ENCODE data around the gene SRCAP.
"Not testable (repeated sequence)": the region's sequence is repeated elsewhere in the genome, so short reads cannot be mapped to it uniquely, and the experiment has no call there.

SRCAP gene

DNA sequence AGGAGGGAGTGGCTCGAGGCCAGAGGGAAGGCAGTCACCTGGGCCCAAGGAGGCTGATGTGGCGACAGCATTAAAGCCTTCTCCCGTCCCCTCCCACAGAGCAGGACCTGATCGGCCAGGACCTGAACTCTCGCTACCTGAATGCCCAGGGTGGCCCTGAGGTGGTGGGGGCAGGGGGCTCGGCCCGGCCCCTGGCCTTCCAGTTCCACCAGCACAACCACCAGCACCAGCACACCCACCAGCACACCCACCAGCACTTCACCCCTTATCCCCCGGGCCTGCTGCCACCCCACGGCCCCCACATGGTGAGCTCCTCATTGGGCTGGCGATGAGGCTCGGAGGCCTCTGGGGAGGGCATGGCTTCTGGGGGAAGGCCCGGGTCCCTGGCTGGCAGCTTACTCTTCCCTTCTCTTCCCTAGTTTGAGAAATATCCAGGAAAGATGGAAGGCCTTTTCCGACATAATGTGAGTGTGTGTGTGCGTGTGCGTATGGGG, 34.3 kb upstream of the SRCAP start:
- DNase-seq: no peak

DNA sequence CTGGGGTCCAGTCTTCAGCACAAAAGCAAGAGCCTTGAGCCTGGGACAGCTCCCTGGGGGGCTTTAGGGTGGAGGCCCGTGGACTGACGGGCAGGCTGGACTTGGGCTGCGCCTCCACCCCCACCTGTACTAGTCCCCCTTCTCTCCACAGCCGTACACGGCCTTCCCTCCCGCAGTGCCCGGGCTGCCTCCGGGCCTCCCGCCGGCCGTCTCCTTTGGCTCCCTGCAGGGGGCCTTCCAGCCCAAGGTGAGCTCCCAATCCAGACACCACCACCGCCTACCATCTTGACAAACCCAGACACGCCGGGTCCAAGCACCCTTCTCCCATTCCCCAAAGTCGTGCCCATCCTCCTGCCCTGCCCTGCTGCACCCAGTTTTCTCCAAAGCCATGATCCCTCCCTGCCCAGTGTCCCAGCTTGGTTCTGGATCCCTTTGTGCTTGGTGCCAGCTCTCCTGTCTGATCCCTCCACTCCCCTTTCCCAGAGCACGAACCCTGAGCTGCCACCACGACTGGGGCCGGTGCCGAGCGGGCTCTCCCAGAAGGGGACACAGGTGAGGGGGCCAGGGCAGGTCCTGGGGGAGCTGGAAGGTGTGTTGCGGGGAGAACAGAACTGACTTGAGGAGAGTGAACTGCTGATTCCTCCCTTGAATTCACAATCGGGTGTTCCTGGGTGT, 33.7 kb upstream of the SRCAP start:
- no peak for DNase-seq

DNA sequence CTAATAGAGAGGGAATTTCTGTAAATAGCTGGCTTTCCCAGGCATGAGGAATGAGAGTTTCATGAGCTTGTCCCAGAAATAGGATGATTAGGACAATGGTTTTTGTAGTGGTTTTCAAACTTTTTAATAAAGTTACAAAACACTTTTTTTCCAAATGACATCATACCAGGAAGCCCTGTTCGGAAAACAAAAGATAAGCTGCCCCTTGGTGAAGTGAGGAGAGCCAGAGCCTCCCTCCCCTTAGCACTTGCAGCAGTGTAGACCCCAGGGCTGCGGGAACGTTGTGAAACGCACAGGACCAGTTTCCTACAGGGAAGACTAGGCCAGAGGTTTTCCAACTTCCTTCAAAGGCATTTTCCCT, 33.2 kb upstream of the SRCAP start:
- DNase-seq: no peak

DNA sequence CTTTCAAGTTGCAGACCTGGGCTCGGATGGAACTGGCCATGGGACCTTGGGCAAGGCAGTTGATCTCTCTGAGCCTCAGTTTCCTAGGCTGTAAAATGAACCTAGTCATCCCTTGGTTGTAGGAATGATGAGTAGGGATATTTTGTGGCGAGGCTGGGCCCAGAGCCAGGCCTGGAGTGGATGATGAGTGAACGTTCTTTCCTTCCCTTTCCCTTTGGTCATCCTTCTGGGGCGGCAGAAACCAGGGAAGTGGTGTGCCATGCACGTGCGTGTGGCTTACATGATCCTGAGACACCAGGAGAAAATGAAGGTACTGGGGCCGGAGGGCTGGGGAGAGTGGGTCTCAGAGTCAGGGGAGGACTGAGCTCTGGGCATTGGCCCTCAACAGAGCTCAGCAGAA, 32.3 kb upstream of the SRCAP start:
- no peak for DNase-seq

DNA sequence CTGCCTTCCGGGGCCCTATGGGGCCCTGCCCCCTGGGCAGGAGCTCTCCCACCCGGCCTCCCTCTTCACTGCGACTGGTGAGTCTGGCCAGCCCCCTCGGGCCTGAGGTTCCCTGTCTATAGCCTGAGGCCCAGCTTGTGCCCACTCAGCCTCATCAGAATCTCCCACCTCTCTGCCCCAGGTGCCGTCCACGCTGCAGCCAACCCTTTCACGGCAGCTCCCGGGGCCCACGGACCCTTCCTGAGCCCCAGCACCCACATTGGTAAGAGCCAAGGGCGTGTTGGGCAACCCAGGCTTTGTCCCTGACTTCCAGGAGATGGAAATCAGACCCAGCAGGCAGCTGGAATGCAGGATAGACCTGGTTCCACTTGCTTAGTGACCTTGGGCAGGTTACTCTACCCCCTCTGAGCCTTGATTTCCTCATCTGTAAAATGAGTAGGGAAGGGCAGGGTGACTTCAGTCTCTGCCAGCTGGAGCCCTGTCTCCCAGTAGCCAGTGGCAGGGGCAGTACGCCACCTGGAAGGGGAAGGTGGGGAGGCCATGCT, 31.5 kb upstream of the SRCAP start:
- DNase-seq: no peak

DNA sequence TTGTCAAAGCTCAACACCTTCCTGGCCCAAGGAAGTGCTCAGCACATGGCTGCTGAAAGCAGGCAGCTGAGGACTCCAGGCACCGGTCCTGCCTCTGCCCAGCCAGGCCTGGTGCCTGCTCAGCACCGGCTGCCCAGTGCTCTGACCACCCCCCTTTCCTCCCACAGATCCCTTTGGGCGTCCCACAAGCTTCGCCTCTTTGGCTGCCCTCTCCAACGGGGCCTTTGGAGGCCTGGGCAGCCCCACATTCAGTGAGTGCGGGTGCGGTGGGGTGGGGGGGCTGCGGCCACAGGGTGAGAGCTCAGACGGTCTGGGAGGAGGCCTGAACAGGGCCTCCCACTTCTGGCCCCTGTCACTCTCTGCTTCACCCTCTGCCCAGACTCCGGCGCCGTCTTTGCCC, 30.6 kb upstream of the SRCAP start:
- no peak for DNase-seq

DNA sequence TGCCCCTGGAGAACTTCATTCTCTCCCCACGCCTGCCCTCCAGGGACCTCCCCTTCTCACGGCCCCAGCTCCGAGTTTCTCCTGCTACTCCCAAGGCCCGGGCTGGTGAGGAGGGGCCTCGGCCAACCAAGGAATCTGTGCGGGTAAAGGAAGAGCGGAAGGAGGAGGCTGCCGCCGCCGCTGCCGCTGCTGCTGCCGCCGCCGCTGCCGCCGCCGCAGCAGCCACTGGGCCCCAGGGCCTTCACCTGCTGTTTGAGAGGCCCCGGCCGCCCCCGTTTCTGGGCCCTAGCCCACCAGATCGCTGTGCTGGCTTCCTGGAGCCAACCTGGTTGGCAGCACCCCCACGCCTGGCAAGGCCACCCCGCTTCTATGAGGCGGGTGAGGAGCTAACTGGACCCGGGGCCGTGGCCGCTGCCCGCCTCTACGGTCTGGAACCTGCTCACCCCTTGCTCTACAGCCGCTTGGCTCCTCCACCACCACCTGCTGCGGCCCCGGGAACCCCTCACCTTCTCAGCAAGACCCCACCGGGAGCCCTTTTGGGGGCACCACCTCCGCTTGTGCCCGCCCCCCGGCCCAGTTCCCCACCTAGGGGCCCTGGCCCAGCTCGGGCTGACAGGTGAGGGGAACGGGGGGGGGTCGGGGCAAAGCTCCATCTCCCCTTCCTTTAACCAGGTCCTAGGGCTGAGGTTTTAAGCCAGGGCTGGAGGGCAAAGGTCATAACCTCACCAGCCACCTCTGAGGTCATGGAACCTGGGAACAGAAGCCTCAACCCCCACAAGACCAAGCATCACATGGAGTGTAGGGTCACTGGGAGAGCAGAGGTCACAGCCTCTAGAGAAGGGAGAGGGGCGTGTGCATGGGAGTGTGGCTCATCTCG, 29.7 kb upstream of the SRCAP start:
- DNase-seq: no peak

DNA sequence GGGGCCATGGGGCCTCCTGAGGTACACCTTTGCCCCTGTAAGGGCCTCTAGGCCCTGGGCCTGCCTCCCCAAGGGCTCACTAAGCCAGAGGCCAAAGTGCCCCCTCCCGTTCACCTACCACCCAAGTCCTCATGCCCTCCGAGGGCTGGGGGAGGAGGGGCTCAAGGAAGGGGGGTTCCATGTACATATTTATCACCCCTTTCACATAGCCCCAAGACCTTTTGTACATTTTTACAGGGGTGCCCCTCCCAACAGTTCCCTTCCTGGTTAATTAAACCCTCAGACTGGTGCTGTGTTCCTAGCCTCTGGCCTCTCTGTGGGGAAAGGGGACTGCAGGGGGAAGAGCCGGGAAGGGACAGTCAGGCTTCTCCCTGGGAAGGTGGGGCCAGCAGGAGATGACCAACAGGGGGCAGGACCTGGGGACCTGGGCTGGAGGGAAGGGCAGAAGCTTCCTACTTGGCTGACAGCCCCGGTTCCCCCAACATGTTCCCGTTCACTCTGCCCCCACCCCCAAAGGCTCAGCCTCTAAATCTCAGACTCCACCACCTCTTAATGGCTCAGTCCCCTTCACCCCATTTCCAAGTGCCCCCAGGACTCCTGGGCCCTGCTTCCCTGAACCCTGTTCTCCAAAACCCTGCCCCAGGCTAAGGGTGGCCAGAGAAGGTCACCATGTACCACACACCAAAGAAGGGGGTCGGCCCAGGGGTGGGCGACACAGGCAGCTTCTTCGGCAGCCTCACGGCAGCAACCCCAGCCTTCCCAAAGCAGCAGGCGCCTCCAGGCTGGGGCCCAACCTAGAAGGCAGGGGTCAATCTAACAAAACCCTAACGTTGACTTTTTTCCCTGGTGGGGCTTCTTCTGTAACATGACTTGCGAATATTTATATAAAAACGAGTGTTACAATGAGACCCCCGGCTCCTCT, 28.8 kb upstream of the SRCAP start:
- DNase-seq: no peak

DNA sequence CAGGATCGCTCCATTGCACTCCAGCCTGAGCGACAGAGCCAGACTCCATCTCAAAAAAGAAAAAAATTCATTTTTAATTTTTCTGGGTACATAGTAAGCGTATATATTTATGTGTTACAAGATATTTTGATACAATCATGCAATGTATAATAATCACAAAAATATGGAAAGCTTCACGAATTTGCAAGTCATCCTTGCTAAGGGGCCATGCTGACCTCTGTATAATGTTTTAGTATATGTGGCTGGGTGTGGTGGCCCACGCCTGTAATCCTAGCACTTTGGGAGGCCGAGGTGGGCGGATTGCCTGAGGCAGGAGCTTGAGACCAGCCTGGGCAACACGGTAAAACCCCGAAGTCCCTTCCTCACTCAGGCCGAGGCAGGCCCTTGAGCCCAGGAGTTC, 23.8 kb upstream of the SRCAP start:
- no peak for DNase-seq

DNA sequence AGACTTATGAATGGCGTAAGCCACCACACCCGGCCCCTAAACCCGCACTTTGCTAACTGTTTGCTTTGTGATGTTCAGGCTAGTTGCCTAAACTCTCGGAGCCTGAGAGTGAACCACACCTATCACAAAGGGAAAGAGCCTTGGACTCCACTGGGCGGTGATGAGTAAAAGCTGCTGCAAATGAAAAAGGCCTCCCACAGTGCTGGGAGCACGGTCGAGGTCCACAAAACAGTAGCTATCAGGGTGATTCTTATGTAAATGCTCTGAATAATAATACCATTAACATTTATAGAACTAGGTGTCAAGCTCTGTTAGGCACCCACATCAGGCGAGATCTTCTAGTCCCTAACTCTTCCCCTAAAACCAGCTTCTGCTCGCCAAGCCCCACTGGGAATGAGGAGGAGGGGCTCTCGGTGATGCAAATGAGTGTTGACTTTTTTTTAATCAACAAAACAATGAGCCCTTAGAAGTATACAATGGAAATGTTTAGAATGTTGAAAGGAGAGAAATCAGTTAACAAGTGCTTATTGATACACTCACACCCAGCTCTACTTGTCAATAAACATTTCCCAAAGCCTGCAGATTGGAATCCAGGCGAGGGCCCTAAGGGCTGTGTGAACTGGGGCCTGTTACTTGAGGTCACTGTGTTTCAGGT, 20.9 kb upstream of the SRCAP start:
- DNase-seq: no peak

DNA sequence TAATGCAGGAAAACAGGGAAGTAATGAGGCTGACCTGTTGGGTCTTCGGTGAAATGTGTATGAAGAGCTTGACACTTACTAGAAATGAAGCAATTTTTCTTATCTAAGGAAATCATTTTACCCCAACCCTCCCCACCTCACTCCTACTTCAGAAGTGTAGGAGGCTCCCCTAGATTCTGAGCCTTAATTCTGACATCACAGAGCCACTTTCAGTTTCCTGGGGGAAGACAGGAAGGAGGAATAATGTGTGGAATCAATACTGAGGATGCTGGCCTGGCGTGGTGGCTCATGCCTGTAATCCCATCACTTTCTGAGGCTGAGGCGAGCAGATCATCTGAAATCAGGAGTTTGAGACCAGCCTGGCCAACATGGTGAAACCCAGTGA, 20.4 kb upstream of the SRCAP start:
- no peak for DNase-seq

DNA sequence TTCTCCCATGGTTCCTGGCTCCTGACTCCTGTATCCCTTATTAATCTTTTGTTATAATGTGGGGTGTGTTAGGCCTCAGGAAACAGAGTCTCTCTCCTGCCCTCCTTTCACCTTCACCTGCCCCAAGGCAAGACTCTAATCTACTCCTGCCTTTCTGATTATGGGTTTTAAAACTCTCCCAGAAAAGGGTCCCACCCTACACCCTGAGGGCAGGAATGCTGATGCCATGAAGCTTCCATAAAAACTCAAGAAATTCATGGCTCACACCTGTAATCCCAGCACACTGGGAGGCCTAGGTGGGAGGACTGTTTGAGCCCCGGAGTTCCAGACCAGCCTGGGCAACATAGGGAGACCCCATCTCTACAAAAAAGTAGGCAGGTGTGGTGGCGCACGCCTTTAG, 18.6 kb upstream of the SRCAP start:
- DNase-seq: no peak

DNA sequence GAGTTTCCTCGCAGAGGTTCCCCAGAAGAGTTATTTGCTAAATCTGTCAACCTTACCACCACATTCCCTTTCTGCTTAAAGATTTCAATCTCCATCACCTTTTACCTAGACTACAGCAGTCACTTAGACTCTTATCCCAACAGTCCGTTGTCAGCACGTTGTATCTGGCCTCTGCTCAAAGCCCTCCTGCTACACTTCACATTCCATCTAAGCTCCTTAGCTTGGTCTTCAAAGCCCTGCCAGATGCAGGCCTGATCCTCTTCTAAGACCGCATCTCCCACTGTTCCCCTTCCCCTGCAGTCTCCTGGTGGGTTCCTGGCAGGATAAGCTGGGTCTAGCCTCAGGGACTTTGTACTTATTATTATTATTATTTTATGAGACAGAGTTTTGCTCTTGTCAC, 10.3 kb upstream of the SRCAP start:
- no peak for DNase-seq

DNA sequence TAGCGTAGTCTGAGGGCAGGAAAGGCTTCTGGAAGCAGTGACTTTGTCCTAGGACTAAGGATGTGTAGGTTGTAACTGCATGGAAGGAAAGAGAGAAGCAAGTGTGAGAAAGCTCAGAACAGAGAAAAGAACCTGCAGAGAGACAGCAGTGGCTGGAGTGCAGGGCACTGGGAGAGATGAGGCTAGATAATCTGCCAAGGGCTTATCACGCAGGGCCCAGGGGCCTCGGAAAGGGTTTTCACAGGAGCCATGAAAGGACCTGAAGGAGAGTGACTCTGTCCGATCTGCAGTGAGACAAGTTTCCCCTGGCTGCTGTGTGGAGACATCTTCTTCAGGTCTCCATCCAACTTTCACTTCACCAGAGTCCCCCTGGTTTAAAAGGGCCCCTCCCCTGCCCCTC, 7.1 kb upstream of the SRCAP start:
- DNase-seq: no peak

DNA sequence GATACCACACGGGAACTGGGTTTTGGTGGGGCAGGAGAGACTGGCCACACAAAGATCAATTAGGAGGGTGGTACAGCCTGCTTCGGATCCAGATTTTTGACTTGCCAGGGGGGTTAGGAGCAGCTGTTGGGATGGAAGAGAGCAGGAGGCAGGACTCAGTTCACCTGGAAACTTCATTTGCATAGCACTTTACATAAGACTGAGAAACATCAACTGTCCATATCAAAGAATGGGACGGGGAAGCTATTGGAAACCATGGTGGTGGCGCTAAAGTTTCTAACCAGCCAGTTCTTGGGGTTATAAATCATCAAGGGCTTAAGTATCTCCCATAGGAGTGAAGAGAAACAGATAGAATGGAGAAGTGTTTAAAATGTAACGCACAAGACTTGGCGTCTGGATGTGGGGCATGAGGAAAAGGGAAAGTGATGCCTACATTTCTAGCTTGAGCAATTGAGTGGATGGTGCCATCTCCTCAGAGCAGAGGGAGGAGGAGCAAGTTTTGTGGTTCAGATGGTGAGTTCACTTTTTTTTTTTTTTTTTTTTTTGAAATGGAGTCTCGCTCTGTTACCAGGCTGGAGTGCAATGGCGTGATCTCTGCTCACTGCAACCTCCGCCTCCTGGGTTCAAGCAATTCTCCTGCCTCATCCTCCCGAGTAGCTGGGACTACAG, 6.4 kb upstream of the SRCAP start:
- DNase-seq: no peak

DNA sequence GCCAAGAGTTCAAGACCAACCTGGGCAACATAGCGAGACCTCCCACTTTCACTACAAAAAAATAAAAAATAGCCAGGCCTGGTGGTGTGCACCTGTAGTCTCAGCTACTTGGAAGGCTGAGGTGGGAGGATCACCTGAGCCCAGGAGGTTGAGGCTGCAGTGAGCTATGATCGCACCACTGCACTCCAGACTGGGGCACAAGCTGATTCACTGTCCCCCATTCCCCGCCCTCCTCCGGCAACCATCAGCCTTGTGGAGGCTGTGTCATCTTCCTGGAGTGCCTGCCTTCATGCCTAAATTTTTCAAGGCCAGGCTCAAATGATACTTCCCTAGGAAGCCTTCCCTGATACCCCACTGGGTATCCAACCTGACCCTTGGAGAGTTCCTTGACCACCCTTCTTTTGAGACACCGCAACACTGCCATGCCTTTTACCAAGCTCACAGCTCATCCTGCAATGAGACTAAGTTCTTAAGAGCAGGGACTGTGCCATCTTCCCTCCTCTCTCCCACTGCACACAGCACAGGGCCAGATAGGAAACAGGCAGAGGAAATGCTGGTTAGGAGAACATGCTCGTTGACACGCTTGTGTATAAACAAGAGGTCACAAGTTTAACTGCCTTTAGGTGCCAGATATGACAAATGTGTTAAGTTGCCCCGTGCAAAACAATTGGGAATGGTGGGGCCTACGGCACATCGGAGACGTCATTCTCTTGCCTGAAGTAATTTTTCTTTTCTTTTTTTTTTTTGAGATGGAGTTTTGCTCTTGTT, 3.9 kb upstream of the SRCAP start:
- DNase-seq: no peak

DNA sequence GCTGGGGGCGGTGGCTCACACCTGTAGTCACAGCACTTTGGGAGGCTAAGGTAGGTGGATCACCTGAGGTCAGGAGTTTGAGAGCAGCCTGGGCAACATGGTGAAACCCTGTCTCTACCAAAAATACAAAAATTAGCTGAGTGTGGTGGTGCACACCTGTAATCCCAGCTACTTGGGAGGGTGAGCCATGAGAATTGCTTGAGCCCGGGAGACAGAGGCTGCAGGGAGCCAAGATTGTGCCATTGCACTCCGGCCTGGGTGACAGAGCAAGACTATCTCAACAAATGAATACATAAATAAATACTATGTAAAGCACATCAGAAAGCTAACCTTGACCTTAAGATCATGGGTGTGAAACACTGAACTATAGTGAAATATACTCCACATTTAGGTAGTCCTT, 2.3 kb upstream of the SRCAP start:
- DNase-seq: not testable (repeated sequence)

DNA sequence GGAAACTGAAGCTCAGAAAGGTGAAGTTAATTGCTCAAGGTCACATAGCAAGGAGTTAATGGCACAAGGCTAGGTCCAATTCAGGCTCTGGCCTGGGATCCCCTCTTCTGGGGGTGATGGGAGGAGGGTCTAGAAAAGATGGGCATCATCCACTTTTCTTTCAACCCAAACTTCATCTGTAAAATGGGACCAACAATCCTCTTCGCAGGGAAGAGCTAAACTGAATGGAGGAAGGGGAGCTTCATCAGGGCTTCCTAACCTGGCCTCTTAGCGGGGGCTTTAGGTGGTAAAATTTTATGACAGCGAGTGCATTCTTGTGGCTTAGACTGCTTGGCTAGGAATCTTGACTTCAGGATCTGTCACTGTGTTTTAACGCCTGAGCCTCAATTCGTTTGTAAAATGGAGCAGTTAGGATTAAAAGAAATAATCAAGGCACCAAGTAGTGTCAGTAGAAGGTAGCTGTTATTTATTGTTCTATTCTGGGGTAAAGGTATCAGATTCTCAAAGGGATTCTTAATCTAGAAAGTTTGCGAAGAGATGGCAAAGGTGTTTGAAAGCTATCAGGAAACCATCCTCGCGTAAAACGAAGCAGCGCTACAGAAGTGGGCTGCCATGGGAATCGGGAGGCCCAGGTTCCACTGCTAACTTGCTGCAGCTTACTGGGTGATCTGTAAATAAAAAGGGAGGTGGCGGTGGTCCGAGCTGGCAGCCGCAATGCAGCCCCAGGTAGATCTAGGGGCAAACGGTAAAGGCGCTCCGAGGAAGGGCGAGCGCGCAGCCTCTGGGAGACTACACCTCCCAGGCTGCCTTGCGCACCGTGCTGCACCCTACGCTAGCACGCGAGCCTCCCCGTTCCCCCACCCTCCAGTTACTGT, 1.5 kb upstream of the SRCAP start:
- no peak for DNase-seq

DNA sequence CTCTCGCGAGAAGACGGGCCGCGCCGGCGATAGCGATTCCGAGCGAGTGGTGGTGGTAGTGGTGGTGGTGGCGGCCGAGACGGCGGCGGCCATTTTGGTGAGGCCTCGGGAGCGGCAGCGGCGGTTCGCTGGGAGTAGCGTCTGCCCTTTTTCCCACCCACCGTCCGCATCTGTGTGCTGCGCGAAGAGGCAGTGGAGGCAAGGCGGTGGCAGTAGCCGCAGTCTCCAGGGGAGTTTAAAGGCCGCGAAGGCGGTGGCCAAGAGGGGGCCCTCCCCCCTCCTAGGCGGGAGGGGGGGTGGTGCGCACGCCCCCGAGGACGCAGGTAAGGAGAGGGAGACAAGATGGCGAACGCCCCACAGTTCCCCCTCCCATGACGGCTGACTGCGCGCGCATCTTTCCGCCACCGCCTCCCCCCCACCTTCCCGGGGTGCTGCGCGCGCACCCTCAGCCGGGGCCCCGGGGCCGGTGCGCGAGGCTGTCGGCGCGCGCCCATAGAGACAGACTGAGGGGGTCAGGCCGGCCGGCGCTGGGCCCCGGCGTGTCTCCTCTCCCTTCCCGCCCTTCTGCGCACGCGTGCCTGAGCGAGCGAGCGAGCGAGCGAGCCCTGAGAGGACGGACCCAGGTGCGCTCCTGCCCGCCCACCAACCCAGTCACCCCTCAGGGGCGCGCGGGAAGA, 694 bp upstream of the SRCAP start:
- DNase-seq: peak; percentile 99

All from CD4-positive, alpha-beta T cell treated with Interferon alpha-2 for 1 hour (primary cell).